Epithelial cell of proximal tubule (primary cell): ENCODE data around the gene TANC1. TPM values are rescaled to one million over a fixed set of nuclear protein-coding genes. Genes with fewer than 3 reads are reported as not detected.

Experiments
- DNase-seq: peaks from one replicate; pipeline ENCODE4 v3.0.0-alpha.2; 2011; ENCODE audit warnings: low read depth
- H3K4me3 ChIP-seq: 2 replicates; pipeline ENCODE4 v1.5.1; 2011; ENCODE audit warnings: low read depth, mild to moderate bottlenecking, low read length
- CTCF ChIP-seq: conservative IDR thresholded peaks from 2 replicates; pipeline ENCODE4 v1.5.1; 2012; ENCODE audit warnings: low read depth, mild to moderate bottlenecking, low read length
- total RNA-seq: library from RNA; depleted of rRNA; stranded (reverse); fragments of >200 nt; gene quantifications from 2 replicates; pipeline ENCODE4 v1.2.3, GENCODE V29; 2015

TANC1 gene
- total RNA-seq, 1 donor from 2014 or later, result 14.3 TPM

- no peak overlapping the region for H3K4me3 ChIP-seq
- no peak for DNase-seq
- TF ChIP-seq CTCF, result no peak
These were observed 30.3 kb downstream of the TANC1 start for GRCh38 chr2:158998551-158999248.

DNA sequence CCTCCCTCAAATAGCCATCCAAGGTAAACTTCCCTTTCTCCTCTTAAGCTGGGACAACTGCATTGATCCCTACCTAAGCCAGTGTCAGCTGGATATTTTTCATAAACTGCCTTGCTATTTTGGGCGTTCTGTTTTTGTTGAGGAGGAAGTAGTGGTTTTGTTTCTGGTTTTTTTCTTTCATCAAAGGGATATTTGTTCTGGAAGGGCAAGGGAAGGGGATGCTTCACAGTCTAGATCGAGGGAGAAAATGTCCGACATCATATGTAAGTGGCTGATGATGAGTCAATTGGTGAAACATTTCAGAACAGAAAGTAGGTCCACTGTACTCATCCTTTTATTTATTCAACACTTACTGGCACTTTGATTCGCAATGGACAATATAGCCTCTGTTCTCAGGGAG is 31.0 kb downstream of the TANC1 start:
- no peak for DNase-seq
- no peak for TF ChIP-seq CTCF
- no peak overlapping the region for H3K4me3 ChIP-seq

DNA sequence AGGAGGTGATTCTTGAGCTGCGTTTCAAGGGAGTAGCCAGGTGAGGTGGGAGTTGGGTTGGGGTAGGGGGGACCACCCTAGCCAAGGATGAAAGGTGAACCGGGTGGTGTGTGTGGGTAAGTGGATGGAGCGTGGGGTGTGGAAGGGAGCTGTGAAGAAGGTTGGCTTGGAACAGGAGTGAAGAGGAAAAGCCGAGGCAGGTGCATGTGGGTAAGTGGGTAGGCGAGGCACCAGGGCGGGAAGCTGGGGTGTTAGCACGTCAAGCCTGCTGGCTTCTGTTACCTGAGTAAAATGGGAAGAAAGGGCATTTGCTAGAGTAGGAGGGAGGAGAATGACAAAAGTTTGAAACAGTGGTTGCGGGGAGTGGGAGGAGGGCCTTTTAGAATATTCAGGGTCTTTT is 31.6 kb downstream of the TANC1 start:
- H3K4me3 ChIP-seq, result no peak overlapping the region
- no peak for TF ChIP-seq CTCF
- no peak for DNase-seq

- no peak overlapping the region for H3K4me3 ChIP-seq
- DNase-seq, result no peak
- TF ChIP-seq CTCF, result no peak
These were observed 34.1 kb downstream of the TANC1 start for GRCh38 chr2:159002462-159003111.

GRCh38 chr2:159003555-159003954 is 35.1 kb downstream of the TANC1 start:
- DNase-seq, result no peak
- TF ChIP-seq CTCF, result no peak

DNA sequence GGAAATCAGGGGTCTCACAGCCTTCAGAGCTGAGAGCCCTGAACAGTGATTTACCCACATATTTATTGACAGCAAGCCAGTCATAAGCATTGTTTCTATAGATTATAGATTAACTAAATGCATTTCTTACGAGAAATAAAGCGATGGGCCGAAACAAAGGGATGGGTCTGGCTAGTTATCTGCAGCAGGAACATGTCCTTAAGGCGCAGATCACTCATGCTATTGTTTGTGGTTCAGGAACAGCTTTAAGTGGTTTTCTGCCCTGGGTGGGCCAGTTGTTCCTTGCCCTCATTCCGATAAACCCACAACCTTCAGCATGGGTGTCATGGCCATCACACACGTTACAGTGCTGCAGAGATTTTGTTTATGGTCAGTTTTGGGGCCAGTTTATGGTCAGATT is 36.4 kb downstream of the TANC1 start:
- no peak overlapping the region for H3K4me3 ChIP-seq
- no peak for TF ChIP-seq CTCF
- no peak for DNase-seq

More at GRCh38 chr2:159003555-159003954, 35.1 kb downstream of the TANC1 start:
- H3K4me3 ChIP-seq, result no peak overlapping the region

GRCh38 chr2:159009940-159010339 is 41.5 kb downstream of the TANC1 start:
- DNase-seq, result no peak
- TF ChIP-seq CTCF, result no peak
- H3K4me3 ChIP-seq, result no peak overlapping the region
